Thyroid gland (tissue), 4 donors: ENCODE data around the gene COMMD8.

Experiments used
- CTCF ChIP-seq, 6 experiments: fragments of 200-600 bp in 3 of 6; fragments of 450-650 bp in 3 of 6; sonication (generic) in 3 of 6; IDR thresholded peaks; one replicate each; pipeline ENCODE4 v1.5.1; 2016 to 2019; ENCODE audit warnings: antibody characterized with exemption in 6 of 6, mild to moderate bottlenecking in 2 of 6, inconsistent platforms in 1 of 6, moderate library complexity in 1 of 6
- POLR2A ChIP-seq, 2 donors: fragments of 450-650 bp; IDR thresholded peaks; one replicate each; pipeline ENCODE4 v1.6.1; 2017; ENCODE audit warnings: antibody characterized with exemption in 2 of 2, mild to moderate bottlenecking in 2 of 2, moderate library complexity in 1 of 2

DNA sequence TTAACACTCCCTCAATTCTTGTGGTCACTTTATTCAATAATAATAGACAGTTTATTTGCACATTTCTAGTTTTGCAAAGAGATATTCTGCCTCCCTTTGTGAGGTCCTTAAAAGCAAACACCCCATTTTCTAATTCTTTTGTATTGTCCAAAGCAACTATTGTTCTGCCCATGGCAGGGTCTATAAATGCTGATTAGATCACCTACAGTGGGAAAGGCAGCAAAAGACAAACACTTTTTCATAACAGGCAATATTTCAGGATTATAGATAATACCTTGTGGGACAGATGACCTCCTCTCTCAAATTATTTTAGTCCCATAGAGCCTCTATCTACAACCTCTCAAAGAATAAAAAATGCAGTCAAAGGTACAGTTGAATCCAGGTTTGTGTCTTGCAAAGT, 28.6 kb downstream of the COMMD8 start:
- TF ChIP-seq POLR2A (IDR thresholded peaks at IDR 0.05) = no peak
- TF ChIP-seq CTCF (IDR thresholded peaks at IDR 0.05) = no peak
